Subcutaneous abdominal adipose tissue (tissue), 5 donors: ENCODE results near the gene GPR17.
A peak's percentile ranks its signal among the peaks of the same experiment; 100 is the strongest.

Experiments used
- H3K27ac ChIP-seq: one replicate; pipeline ENCODE4 v1.7.0; 2013; ENCODE audit warnings: low read depth, mild to moderate bottlenecking, inconsistent platforms, low read length, moderate library complexity
- H3K27me3 ChIP-seq, 5 donors: one replicate each; pipeline ENCODE4 v1.7.0; 2013; ENCODE audit warnings: low read length in 5 of 5, inconsistent platforms in 1 of 5; ENCODE audit not compliant: control insufficient read depth in 5 of 5, insufficient read depth in 4 of 5
- H3K36me3 ChIP-seq, 5 donors: one replicate each; pipeline ENCODE4 v1.7.0; 2013; ENCODE audit warnings: low read length in 5 of 5; ENCODE audit not compliant: control insufficient read depth in 5 of 5, insufficient read depth in 5 of 5
- H3K4me1 ChIP-seq, 5 donors: one replicate each; pipeline ENCODE4 v1.7.0; 2013; ENCODE audit warnings: low read length in 5 of 5, mild to moderate bottlenecking in 3 of 5, moderate library complexity in 1 of 5; ENCODE audit not compliant: control insufficient read depth in 5 of 5, insufficient read depth in 5 of 5
- H3K4me3 ChIP-seq, 5 donors: one replicate each; pipeline ENCODE4 v1.7.0; 2013; ENCODE audit warnings: low read length in 5 of 5, low read depth in 1 of 5
- H3K9ac ChIP-seq, 5 donors: one replicate each; pipeline ENCODE4 v1.7.0; 2013; ENCODE audit warnings: low read length in 5 of 5, mild to moderate bottlenecking in 4 of 5, moderate library complexity in 3 of 5
- H3K9me3 ChIP-seq, 5 donors: one replicate each; pipeline ENCODE4 v1.7.0; 2013; ENCODE audit warnings: low read length in 5 of 5; ENCODE audit not compliant: control insufficient read depth in 5 of 5
- donor health status: healthy.
- donor health status: healthy.
- donor health status: healthy.
- donor health status: healthy.
- donor health status: healthy.

Gene GPR17

DNA sequence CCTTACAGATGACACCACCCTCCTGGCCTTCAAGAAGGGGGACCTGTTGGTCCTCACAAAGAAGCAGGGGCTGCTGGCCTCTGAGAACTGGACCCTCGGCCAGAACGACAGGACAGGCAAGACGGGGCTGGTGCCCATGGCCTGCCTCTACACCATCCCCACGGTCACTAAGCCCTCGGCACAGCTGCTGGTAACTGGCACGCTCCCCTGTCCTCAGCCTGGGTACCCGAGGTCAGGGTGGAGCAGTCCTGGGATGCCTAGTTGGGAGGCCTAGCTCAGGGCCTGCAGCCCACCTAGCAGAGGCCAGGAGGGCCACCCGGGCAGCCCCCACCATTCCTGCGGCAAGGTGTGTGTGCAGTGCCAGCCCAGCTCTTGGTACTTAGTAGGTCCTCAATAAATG is 16.3 kb upstream of the GPR17 start:
- Histone ChIP-seq H3K4me1 (peaks cover 3 to 52% (median 13%) of the 10 kb centered on the region in 5 donors), H3K4me3 (no peak overlapping the region), H3K27me3 (no peaks in the 10 kb centered on the region), H3K9me3 (no peaks in the 10 kb centered on the region), H3K9ac (no peak overlapping the region), H3K36me3 (no peaks in the 10 kb centered on the region), H3K27ac (no peak overlapping the region)

DNA sequence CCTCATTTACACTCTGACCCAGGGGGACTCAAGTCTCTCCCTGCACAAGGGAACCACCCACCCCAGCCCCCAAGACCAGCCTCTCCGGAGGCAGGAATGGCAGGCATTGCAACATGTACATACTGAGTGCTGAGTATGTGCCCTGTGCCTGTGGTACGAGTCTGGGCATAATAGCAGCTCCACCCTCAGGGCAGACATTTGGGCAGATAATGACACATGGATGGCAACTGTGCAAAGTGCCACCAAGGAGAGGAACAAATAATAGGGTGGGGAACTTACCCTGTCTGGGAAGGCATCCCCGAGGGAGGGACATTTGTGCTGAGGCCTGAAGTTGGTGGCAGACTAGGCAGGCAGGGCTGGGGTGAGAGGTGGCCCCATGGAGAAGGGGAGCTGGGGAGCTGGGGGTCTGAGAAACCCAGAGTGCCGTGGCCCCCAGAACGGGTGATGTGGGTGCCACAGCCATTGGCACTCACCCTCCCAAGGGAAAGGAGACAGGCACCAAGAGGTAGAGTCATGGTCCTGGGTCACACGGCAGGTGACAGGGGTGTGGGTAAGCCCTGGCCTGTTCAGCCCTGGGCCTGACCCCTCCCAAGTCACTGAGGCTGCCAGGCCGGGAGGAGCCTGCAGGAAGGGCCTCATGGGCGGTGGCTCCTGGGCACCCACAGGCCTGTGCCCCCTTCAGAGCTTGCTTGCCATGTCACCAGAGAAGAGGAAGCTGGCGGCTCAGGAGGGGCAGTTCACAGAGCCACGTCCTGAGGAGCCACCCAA is 15.7 kb upstream of the GPR17 start:
- Histone ChIP-seq H3K27ac (no peak overlapping the region), H3K4me1 (peaks cover 3 to 58% (median 13%) of the 10 kb centered on the region in 5 donors), H3K4me3 (no peak overlapping the region), H3K9me3 (no peaks in the 10 kb centered on the region), H3K27me3 (no peaks in the 10 kb centered on the region), H3K9ac (no peak overlapping the region), H3K36me3 (no peaks in the 10 kb centered on the region)

DNA sequence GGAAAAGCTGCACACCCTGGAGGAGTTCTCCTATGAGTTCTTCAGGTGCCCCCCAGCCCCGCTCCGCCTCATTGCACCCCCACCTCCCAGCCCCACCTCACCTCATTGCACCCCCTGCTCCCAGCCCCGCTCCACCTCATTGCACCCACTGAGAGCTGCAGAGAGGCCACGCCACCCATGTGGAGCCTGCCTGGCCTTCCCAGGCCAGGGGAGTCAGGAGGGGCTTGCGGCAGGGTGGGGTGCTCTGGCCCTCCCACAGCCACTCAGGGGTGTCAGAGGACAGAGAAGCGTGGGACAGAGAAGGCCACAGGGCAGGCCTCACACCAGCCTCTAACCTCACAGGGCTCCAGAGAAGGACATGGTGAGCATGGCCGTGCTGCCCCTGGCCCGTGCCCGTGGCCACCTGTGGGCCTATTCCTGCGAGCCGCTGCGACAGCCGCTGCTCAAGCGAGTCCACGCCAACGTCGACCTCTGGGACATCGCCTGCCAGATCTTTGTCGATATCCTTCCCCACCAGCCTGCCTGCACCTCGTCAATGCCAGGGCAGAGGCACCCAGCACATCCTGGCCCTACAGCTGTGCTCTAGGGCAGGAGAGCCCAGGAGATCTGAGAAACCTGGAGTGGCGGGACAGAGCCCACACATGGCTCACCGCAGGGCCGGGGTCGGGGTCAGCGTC is 15.0 kb upstream of the GPR17 start:
- Histone ChIP-seq H3K27me3 (no peaks in the 10 kb centered on the region), H3K27ac (no peak overlapping the region), H3K4me1 (peaks cover 3 to 63% (median 13%) of the 10 kb centered on the region in 5 donors), H3K9ac (no peak overlapping the region), H3K4me3 (no peak overlapping the region), H3K36me3 (peaks cover 0 to under 1% (median 0%) of the 10 kb centered on the region in 5 donors), H3K9me3 (no peaks in the 10 kb centered on the region)

DNA sequence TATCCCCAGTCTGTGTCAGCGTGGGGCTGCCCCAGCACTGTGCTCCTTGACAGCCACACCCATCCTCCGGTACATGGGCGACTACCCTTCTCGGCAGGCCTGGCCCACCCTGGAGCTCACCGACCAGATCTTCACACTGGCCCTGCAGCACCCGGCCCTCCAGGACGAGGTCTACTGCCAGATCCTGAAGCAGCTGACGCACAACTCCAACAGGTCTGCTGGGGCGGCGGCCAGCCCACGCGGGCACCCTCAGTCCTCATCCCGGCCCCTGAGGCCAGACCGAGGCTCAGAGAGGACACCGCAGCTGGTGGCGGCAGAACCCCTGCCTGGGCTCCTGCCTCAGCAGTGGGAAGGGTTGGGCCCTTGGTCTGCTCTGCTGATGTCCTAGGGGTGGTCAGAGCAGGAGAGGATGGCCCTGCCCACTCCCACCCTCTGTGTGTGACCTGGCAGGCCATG is 14.4 kb upstream of the GPR17 start:
- no peaks in the 10 kb centered on the region for H3K27me3 ChIP-seq
- H3K9me3 ChIP-seq: no peaks in the 10 kb centered on the region
- H3K4me1 ChIP-seq: peaks cover 3 to 69% (median 15%) of the 10 kb centered on the region in 5 donors
- no peak overlapping the region for H3K27ac ChIP-seq
- no peak overlapping the region for H3K9ac ChIP-seq
- H3K36me3 ChIP-seq: peaks cover 0 to 3% (median 0%) of the 10 kb centered on the region in 5 donors
- H3K4me3 ChIP-seq: no peak overlapping the region

DNA sequence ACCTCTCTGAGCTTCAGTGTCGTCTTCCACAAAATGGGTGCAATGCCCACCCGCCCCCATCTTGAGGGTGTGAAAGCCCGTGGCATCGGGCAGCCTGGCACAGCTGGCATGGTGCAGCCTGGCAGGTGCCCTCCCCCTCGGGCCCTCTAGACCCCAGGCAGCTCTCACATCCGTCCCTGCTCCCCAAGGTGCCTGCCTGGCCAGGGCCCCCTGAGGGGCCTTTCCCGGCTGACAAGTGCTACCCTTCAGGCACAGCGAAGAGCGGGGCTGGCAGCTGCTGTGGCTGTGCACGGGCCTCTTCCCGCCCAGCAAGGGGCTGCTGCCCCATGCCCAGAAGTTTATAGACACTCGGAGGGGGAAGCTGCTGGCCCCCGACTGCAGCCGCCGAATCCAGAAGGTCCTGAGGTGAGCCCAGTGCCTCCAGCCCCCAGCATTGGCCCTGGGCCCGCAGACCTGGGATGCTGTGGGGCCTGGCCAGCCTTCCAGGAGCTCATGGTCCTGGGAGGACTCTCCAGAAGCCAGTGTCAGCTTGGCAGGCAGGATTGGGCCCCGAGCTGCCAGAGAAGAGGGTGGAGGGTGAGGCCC is 13.9 kb upstream of the GPR17 start:
- no peak overlapping the region for H3K4me3 ChIP-seq
- peaks cover 0 to 3% (median 0%) of the 10 kb centered on the region in 5 donors for H3K36me3 ChIP-seq
- no peak overlapping the region for H3K27ac ChIP-seq
- H3K4me1 ChIP-seq: peaks cover 6 to 74% (median 20%) of the 10 kb centered on the region in 5 donors
- no peaks in the 10 kb centered on the region for H3K9me3 ChIP-seq
- no peak overlapping the region for H3K9ac ChIP-seq
- no peaks in the 10 kb centered on the region for H3K27me3 ChIP-seq

DNA sequence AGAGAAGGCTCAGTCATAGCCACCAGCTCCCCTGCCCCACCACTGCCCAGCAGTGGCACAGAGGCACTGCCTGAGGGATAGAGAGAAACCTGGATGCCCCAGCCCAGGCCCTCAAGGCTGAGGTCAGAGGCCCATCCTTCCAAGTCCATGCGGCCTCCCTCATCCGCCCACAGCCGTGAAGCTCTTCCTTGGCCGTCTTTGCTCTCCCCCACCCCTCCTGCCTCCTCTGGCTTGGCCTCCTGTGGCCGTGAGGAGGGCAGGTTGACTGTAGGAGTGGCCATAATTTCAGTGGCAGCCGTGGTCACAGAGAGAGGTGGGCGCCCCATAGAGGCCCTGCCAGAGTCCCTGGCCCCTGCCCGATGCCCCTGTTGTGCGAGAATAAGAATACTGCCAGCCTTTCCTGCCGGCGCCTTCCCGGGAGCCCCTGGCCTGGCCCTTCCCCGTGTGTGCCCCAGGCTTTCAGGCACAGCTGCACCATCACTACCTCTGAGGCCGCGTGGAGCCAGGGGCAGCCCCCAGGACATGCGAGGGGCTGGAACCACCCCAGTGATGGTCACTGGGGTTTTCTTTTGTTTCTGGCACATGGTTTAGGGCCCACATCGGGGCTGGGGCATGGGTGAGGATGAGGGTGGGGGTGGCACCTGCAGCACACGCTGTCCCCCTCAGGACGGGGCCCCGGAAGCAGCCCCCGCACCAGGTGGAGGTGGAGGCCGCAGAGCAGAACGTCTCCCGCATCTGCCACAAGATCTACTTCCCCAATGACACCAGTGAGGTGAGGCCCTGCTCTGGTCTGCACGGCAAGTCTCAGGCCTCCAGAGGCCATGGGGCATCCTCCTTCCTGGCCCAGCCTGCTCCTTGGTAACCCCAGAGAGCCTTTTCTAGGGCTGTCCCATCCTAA is 13.1 kb upstream of the GPR17 start:
- Histone ChIP-seq H3K27me3 (no peaks in the 10 kb centered on the region), H3K4me1 (peaks cover 10 to 80% (median 28%) of the 10 kb centered on the region in 5 donors), H3K4me3 (no peak overlapping the region), H3K27ac (no peak overlapping the region), H3K36me3 (peaks cover 0 to 3% (median 0%) of the 10 kb centered on the region in 5 donors), H3K9me3 (no peaks in the 10 kb centered on the region), H3K9ac (no peak overlapping the region)

DNA sequence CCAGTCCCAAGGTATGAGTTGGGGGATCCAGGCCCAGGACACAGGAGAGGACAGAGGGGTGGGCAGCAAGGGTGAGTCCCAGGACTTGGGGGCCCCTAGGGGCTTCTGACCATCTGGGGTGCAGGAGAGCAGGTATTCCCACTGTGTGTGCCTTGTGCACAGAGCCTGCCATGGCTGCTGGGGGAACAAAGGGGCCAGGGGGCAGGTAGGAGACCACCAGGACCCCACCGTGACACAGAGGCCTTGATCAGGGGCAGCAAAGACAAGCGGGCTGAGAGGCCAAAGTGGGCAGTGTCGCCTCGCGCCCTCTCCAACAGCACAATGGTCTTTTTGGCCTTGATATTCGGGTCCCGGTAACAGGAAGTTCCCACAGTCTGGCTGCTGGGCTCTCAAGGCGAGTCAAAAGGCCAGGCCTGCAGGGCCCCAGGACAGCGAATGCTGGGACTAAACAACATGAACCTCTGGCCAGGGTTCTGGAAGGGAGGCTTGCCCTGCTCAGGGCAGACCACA is 12.3 kb upstream of the GPR17 start:
- Histone ChIP-seq H3K4me1 (peaks cover 12 to 87% (median 31%) of the 10 kb centered on the region in 5 donors), H3K27ac (no peak overlapping the region), H3K27me3 (no peaks in the 10 kb centered on the region), H3K9ac (peak overlapping the region in 1 of 5 donors; percentile 35), H3K9me3 (no peaks in the 10 kb centered on the region), H3K4me3 (no peak overlapping the region), H3K36me3 (peaks cover 0 to 6% (median 1%) of the 10 kb centered on the region in 5 donors)

DNA sequence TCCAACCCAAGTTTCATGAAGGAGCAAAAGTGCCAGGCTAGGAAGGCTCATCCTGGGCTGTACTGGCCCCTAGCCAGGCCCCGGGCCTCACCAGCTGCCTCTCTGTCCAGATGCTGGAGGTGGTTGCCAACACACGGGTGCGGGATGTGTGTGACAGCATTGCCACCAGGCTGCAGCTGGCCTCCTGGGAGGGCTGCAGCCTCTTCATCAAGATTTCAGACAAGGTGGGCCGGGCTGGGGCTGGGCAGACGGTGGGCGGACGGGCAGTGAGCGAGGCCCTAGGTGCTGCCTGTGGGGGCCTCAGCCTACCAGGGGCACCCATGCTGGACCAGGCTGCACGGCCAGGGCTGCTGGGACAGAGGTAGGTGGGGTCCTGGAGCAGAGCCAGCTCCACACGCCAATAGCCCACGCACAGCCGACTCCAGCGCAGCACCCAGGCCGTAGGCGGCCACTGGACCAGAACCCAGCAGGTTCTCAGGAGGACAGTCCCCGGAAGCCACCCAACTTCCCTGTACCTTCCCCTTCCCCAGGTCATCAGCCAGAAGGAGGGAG is 11.8 kb upstream of the GPR17 start:
- H3K4me3 ChIP-seq: no peak overlapping the region
- H3K9me3 ChIP-seq: no peaks in the 10 kb centered on the region
- peaks cover 0 to 11% (median 6%) of the 10 kb centered on the region in 5 donors for H3K36me3 ChIP-seq
- H3K27ac ChIP-seq: no peak overlapping the region
- peaks cover 12 to 92% (median 31%) of the 10 kb centered on the region in 5 donors for H3K4me1 ChIP-seq
- no peaks in the 10 kb centered on the region for H3K27me3 ChIP-seq
- H3K9ac ChIP-seq: peak overlapping the region in 1 of 5 donors; percentile 35
